Activated T-helper 17 cell treated with anti-CD3 and anti-CD28 coated beads, Interleukin-2, amount 50 U/mL, for 72 hours (primary cell): ENCODE measurements around the gene CPNE6. TPM values are rescaled to one million over a fixed set of nuclear protein-coding genes. Genes with fewer than 3 reads are reported as not detected.
A peak's percentile ranks its signal among the peaks of the same experiment; 100 is the strongest.

Source experiments
- ATAC-seq: fragments of 150-1000 bp; cut with Tn5 transposase; replicated peaks from 2 replicates; pipeline ENCODE4 v1.10.0; 2021; ENCODE audit warnings: mild to moderate bottlenecking, moderate library complexity
- H3K27ac Mint-ChIP-seq: one replicate; pipeline ENCODE4 v1.8.0; 2022; ENCODE audit warnings: mixed read lengths
- H3K27me3 Mint-ChIP-seq: one replicate; pipeline ENCODE4 v1.8.0; 2022; ENCODE audit warnings: mixed read lengths
- H3K36me3 Mint-ChIP-seq: one replicate; pipeline ENCODE4 v1.8.0; 2022; ENCODE audit warnings: low read depth, mild to moderate bottlenecking, mixed read lengths
- H3K4me1 Mint-ChIP-seq: one replicate; pipeline ENCODE4 v1.8.0; 2022; ENCODE audit warnings: mixed read lengths
- H3K4me3 Mint-ChIP-seq: one replicate; pipeline ENCODE4 v1.8.0; 2022; ENCODE audit warnings: mild to moderate bottlenecking, mixed read lengths
- H3K9me3 Mint-ChIP-seq: one replicate; pipeline ENCODE4 v1.8.0; 2022; ENCODE audit warnings: mixed read lengths
- total RNA-seq, 2 donors: library from RNA; stranded (reverse); gene quantifications; one replicate each; pipeline ENCODE4 v1.2.3, GENCODE V29; 2022

Gene CPNE6
- total RNA-seq, 2 donors from 2014 or later = not detected

- H3K27me3 Mint-ChIP-seq = no peaks in the 10 kb centered on the region
- no peaks in the 10 kb centered on the region for H3K36me3 Mint-ChIP-seq
- H3K9me3 Mint-ChIP-seq = no peaks in the 10 kb centered on the region
- H3K27ac Mint-ChIP-seq = peak overlapping the region; percentile 4
- peak overlapping the region; percentile 69 for H3K4me3 Mint-ChIP-seq
- peaks cover 8% of the 10 kb centered on the region for H3K4me1 Mint-ChIP-seq
- no peak for ATAC-seq
These were observed 10.4 kb downstream of the CPNE6 start for GRCh38 chr14:24081739-24082211.

GRCh38 chr14:24082411-24083080 is 11.2 kb downstream of the CPNE6 start:
- ATAC-seq = no peak
- H3K27me3 Mint-ChIP-seq = no peaks in the 10 kb centered on the region
- peak overlapping the region; percentile 69 for H3K4me3 Mint-ChIP-seq
- no peaks in the 10 kb centered on the region for H3K36me3 Mint-ChIP-seq
- H3K9me3 Mint-ChIP-seq = no peaks in the 10 kb centered on the region
- H3K4me1 Mint-ChIP-seq = peaks cover 8% of the 10 kb centered on the region
- H3K27ac Mint-ChIP-seq = peak overlapping the region; percentile 4

GRCh38 chr14:24083462-24083861 is 12.1 kb downstream of the CPNE6 start:
- Mint-ChIP-seq H3K9me3 (no peaks in the 10 kb centered on the region), H3K27me3 (no peaks in the 10 kb centered on the region), H3K4me3 (no peak overlapping the region), H3K36me3 (no peaks in the 10 kb centered on the region), H3K27ac (no peak overlapping the region), H3K4me1 (peaks cover 8% of the 10 kb centered on the region)
- no peak for ATAC-seq

- H3K4me1 Mint-ChIP-seq = peaks cover 4% of the 10 kb centered on the region
- no peaks in the 10 kb centered on the region for H3K27me3 Mint-ChIP-seq
- no peak overlapping the region for H3K4me3 Mint-ChIP-seq
- H3K9me3 Mint-ChIP-seq = no peaks in the 10 kb centered on the region
- no peaks in the 10 kb centered on the region for H3K36me3 Mint-ChIP-seq
- H3K27ac Mint-ChIP-seq = peak overlapping the region; percentile 60
- ATAC-seq = no peak
These were observed 13.1 kb downstream of the CPNE6 start for GRCh38 chr14:24084440-24084839.

GRCh38 chr14:24085215-24085614 is 13.9 kb downstream of the CPNE6 start:
- no peak for ATAC-seq
- Mint-ChIP-seq H3K9me3 (no peaks in the 10 kb centered on the region), H3K4me3 (no peak overlapping the region), H3K36me3 (no peaks in the 10 kb centered on the region), H3K27me3 (no peaks in the 10 kb centered on the region), H3K4me1 (peaks cover 8% of the 10 kb centered on the region), H3K27ac (peak overlapping the region; percentile 33)

GRCh38 chr14:24086193-24086955 is 15.0 kb downstream of the CPNE6 start:
- Mint-ChIP-seq H3K27me3 (no peaks in the 10 kb centered on the region), H3K9me3 (no peaks in the 10 kb centered on the region), H3K27ac (peak overlapping the region; percentile 13), H3K4me1 (peaks cover 12% of the 10 kb centered on the region), H3K36me3 (no peaks in the 10 kb centered on the region), H3K4me3 (no peak overlapping the region)
- ATAC-seq = no peak

GRCh38 chr14:24087004-24087403 is 15.6 kb downstream of the CPNE6 start:
- H3K27ac Mint-ChIP-seq = peak overlapping the region; percentile 13
- H3K27me3 Mint-ChIP-seq = no peaks in the 10 kb centered on the region
- no peaks in the 10 kb centered on the region for H3K9me3 Mint-ChIP-seq
- H3K4me3 Mint-ChIP-seq = no peak overlapping the region
- ATAC-seq = no peak
- H3K4me1 Mint-ChIP-seq = peaks cover 12% of the 10 kb centered on the region
- H3K36me3 Mint-ChIP-seq = no peaks in the 10 kb centered on the region

GRCh38 chr14:24088095-24088494 is 16.7 kb downstream of the CPNE6 start:
- H3K36me3 Mint-ChIP-seq = no peaks in the 10 kb centered on the region
- no peaks in the 10 kb centered on the region for H3K9me3 Mint-ChIP-seq
- H3K4me3 Mint-ChIP-seq = no peak overlapping the region
- peaks cover 11% of the 10 kb centered on the region for H3K4me1 Mint-ChIP-seq
- no peak for ATAC-seq
- no peaks in the 10 kb centered on the region for H3K27me3 Mint-ChIP-seq
- no peak overlapping the region for H3K27ac Mint-ChIP-seq

- no peaks in the 10 kb centered on the region for H3K27me3 Mint-ChIP-seq
- H3K4me1 Mint-ChIP-seq = peaks cover 17% of the 10 kb centered on the region
- peaks cover 4% of the 10 kb centered on the region for H3K36me3 Mint-ChIP-seq
- ATAC-seq = no peak
- no peak overlapping the region for H3K4me3 Mint-ChIP-seq
- no peak overlapping the region for H3K27ac Mint-ChIP-seq
- no peaks in the 10 kb centered on the region for H3K9me3 Mint-ChIP-seq
These were observed 18.5 kb downstream of the CPNE6 start for GRCh38 chr14:24089890-24090289.

- ATAC-seq = no peak
- Mint-ChIP-seq H3K27me3 (no peaks in the 10 kb centered on the region), H3K27ac (no peak overlapping the region), H3K36me3 (peaks cover 23% of the 10 kb centered on the region), H3K4me1 (peaks cover 23% of the 10 kb centered on the region), H3K4me3 (peak overlapping the region; percentile 92), H3K9me3 (no peaks in the 10 kb centered on the region)
These were observed 20.7 kb downstream of the CPNE6 start for GRCh38 chr14:24092110-24092504.

GRCh38 chr14:24092505-24093206 is 21.3 kb downstream of the CPNE6 start:
- Mint-ChIP-seq H3K9me3 (no peaks in the 10 kb centered on the region), H3K27ac (peak overlapping the region; percentile 97), H3K4me1 (peaks cover 23% of the 10 kb centered on the region), H3K27me3 (no peaks in the 10 kb centered on the region), H3K36me3 (peaks cover 24% of the 10 kb centered on the region), H3K4me3 (peak overlapping the region; percentile 92)
- ATAC-seq = no peak

GRCh38 chr14:24093207-24093900 is 22.0 kb downstream of the CPNE6 start:
- H3K4me3 Mint-ChIP-seq = peak overlapping the region; percentile 92

GRCh38 chr14:24093901-24094840 is 22.8 kb downstream of the CPNE6 start, which contains the start of gene PCK2:
Gene PCK2, plus strand, starts transcription at chr14:24094311. Its CDS starts 95 bp downstream, at chr14:24094406.
- Mint-ChIP-seq H3K9me3 (no peaks in the 10 kb centered on the region), H3K27ac (peak within 1 kb of the TSS; percentile 97), H3K27me3 (no peaks in the 10 kb centered on the region), H3K36me3 (peaks cover 34% of the 10 kb centered on the region), H3K4me3 (peak within 1 kb of the TSS; percentile 92), H3K4me1 (peaks cover 23% of the 10 kb centered on the region)
- ATAC-seq = peak; percentile 81

More at GRCh38 chr14:24093207-24093900, 22.0 kb downstream of the CPNE6 start:
- Mint-ChIP-seq H3K27me3 (no peaks in the 10 kb centered on the region), H3K4me1 (peaks cover 23% of the 10 kb centered on the region), H3K27ac (peak overlapping the region; percentile 97), H3K9me3 (no peaks in the 10 kb centered on the region), H3K36me3 (peaks cover 31% of the 10 kb centered on the region)
- ATAC-seq = no peak
